HepG2 (cell line): ENCODE results near the gene NAA15. TPM values are rescaled to one million over a fixed set of nuclear protein-coding genes. Genes with fewer than 3 reads are reported as not detected.
A peak's percentile ranks its signal among the peaks of the same experiment; 100 is the strongest.

Experiments used
- ATAC-seq: fragments of 200-7000 bp; cut with Tn5 transposase; 3 replicates; pipeline ENCODE4 v1.9.1; 2020; ENCODE audit warnings: mild to moderate bottlenecking, moderate library complexity
- BruUV-seq: library from RNA; stranded (reverse); fragments of 400-500 nt; replicated peaks from 2 replicates; lab custom pipeline; 2021; lab: Mats Ljungman, UMichigan
- CTCF ChIA-PET: fragments of 300-600 bp; formaldehyde crosslinking; extraction: SDS; loops from one replicate; lab custom pipeline; 2021; ENCODE audit warnings: low total read pairs, inconsistent platforms, low intra/inter-chr PET ratio; lab: Yijun Ruan, JAX
- POLR2A ChIA-PET: fragments of 350-600 bp; sonication (Branson Sonifier 250); formaldehyde crosslinking; loops from one replicate; lab custom pipeline; 2020; ENCODE audit warnings: antibody characterized with exemption, inconsistent platforms; lab: Yijun Ruan, JAX
- DNase-seq: peaks from one replicate; pipeline ENCODE4 v3.0.0-alpha.2; 2015; ENCODE audit warnings: low spot score
- FAIRE-seq: peaks from 3 replicates; lab custom pipeline; 2011; peaks lifted over from hg19 to GRCh38; lab: Jason Lieb, UNC
- H2AFZ ChIP-seq: one replicate; pipeline ENCODE4 v1.6.1; 2011; ENCODE audit warnings: low read length, inconsistent platforms
- H3K27ac ChIP-seq: fragments of 300-600 bp; 3 replicates; pipeline ENCODE4 v1.8.0; 2011; ENCODE audit warnings: mixed run types, mild to moderate bottlenecking, mixed read lengths, low read length, inconsistent platforms; ENCODE audit not compliant: insufficient read depth; ENCODE audit errors: extremely low read length
- H3K27me3 ChIP-seq, 2 experiments: fragments of 200-600 bp in 1 of 2; 2 replicates in 1 of 2; 3 replicates in 1 of 2; pipeline versions ENCODE4 v1.6.0 to v1.8.0; 2011; ENCODE audit warnings: low read length in 2 of 2, mild to moderate bottlenecking in 2 of 2, moderate library complexity in 2 of 2, inconsistent platforms in 1 of 2; ENCODE audit not compliant: insufficient read depth in 2 of 2, control insufficient read depth in 1 of 2
- H3K36me3 ChIP-seq, 2 experiments: fragments of 200-600 bp in 1 of 2; replicated peaks in 1 of 2; 2 replicates in 1 of 2; 3 replicates in 1 of 2; pipeline versions ENCODE4 v1.5.1 to v1.8.0; 2011; ENCODE audit warnings: low read length in 2 of 2, inconsistent platforms in 1 of 2; ENCODE audit not compliant: insufficient read depth in 2 of 2, control insufficient read depth in 1 of 2
- H3K4me1 ChIP-seq: 2 replicates; pipeline ENCODE4 v1.5.1; 2012; ENCODE audit warnings: low read length, inconsistent platforms; ENCODE audit not compliant: insufficient read depth
- H3K4me2 ChIP-seq: 2 replicates; pipeline ENCODE4 v1.6.0; 2011; ENCODE audit warnings: low read depth, low read length, inconsistent platforms
- H3K4me3 ChIP-seq, 3 experiments: fragments of 200-600 bp in 1 of 3; sonication (generic), shearing (Covaris generic) in 1 of 3; replicated peaks in 1 of 3; 2 replicates each; pipeline ENCODE4 v1.5.1; 2011 to 2016; ENCODE audit warnings: low read length in 3 of 3, inconsistent platforms in 2 of 3, low read depth in 2 of 3, mild to moderate bottlenecking in 2 of 3, control low read depth in 1 of 3, mixed read lengths in 1 of 3; ENCODE audit not compliant: insufficient read depth in 1 of 3
- H3K79me2 ChIP-seq: one replicate; pipeline ENCODE4 v1.6.1; 2011; ENCODE audit warnings: low read length, inconsistent platforms; ENCODE audit not compliant: insufficient read depth
- H3K9ac ChIP-seq: 2 replicates; pipeline ENCODE4 v1.6.0; 2011; ENCODE audit warnings: mild to moderate bottlenecking, low read depth, low read length, inconsistent platforms; ENCODE audit not compliant: insufficient read depth
- H3K9me3 ChIP-seq: 2 replicates; pipeline ENCODE4 v1.5.1; 2012; ENCODE audit warnings: mild to moderate bottlenecking, low read length
- H4K20me1 ChIP-seq: 2 replicates; pipeline ENCODE4 v1.6.0; 2011; ENCODE audit warnings: inconsistent platforms, mild to moderate bottlenecking, low read length, moderate library complexity; ENCODE audit not compliant: insufficient read depth
- ARID2 ChIP-seq: sonication (generic); formaldehyde crosslinking; IDR thresholded peaks from 2 replicates; pipeline ENCODE4 v1.8.1; 2022; ENCODE audit warnings: mild to moderate bottlenecking, missing genetic modification reagents, borderline replicate concordance
- BRCA1 ChIP-seq: sonication (generic); formaldehyde crosslinking; IDR thresholded peaks from 2 replicates; pipeline ENCODE4 v1.4.0; 2020; ENCODE audit warnings: missing genetic modification reagents
- FOXC1 ChIP-seq: sonication (generic); formaldehyde crosslinking; IDR thresholded peaks from 2 replicates; pipeline ENCODE4 v1.8.0; 2022; ENCODE audit warnings: mild to moderate bottlenecking, missing genetic modification reagents, borderline replicate concordance
- GATA4 ChIP-seq: sonication (generic); IDR thresholded peaks from 2 replicates; pipeline ENCODE4 v1.6.1; 2016; ENCODE audit warnings: antibody characterized with exemption, low read depth, borderline replicate concordance
- KAT8 ChIP-seq: IDR thresholded peaks from 2 replicates; pipeline ENCODE4 v1.6.1; 2016; ENCODE audit warnings: missing genetic modification reagents, missing compliant biosample characterization
- KLF9 ChIP-seq: IDR thresholded peaks from 2 replicates; pipeline ENCODE4 v1.6.1; 2016; ENCODE audit warnings: low read depth
- SMYD3 ChIP-seq: sonication (generic); formaldehyde crosslinking; IDR thresholded peaks from 2 replicates; pipeline ENCODE4 v1.8.1; 2023; ENCODE audit warnings: mild to moderate bottlenecking, missing genetic modification reagents
- TGIF2 ChIP-seq: IDR thresholded peaks from 2 replicates; pipeline ENCODE4 v1.6.1; 2016; ENCODE audit warnings: control low read depth, missing compliant biosample characterization
- WGBS: methylation state at CpG from one replicate; pipeline ENCODE4 v1.1.6; 2017; ENCODE audit warnings: low lambda C conversion rate; 5-methylcytosine and 5-hydroxymethylcytosine counted together
- in situ Hi-C: cut with HindIII; loops from 2 replicates; pipeline ENCODE4 v1.10.0; 2017; ENCODE audit warnings: low pct_unique_long_range_greater_than_20kb; ENCODE audit not compliant: extremely low pct_ligation_motif_present
- intact Hi-C: fragments of 100-400 bp; cut with micrococcal nuclease; formaldehyde crosslinking; loops from one replicate; pipeline ENCODE4 v1.10.0; 2022; ENCODE audit not compliant: unreplicated experiment
- polyA plus RNA-seq, 8 experiments: library from polyadenylated mRNA; depleted of rRNA in 3 of 8; stranded (reverse) in 7 of 8; unstranded in 1 of 8; fragments of >200 nt; fragmentation: Illumina TruSeq in 4 of 8; extraction: Trizol in 4 of 8; gene quantifications; 2 replicates each; pipeline versions ENCODE4 v1.2.1 to v1.2.3, GENCODE V29; 2011 to 2016; ENCODE audit warnings: low read depth in 4 of 8, missing spikeins in 1 of 8, mixed read lengths in 1 of 8; ENCODE audit not compliant: insufficient read depth in 1 of 8
- total RNA-seq, 5 experiments: library from RNA; depleted of rRNA; stranded (reverse); fragments of >200 nt; fragmentation: Illumina TruSeq; extraction: Trizol; gene quantifications; 2 replicates each; pipeline ENCODE4 v1.2.3, GENCODE V29; 2016; ENCODE audit warnings: low read depth in 1 of 5
- TF ChIP-seq, protein P1 (sequence below): sonication (generic); formaldehyde crosslinking; conservative IDR thresholded peaks from 2 replicates; pipeline ENCODE4 v1.4.0; 2020; ENCODE audit warnings: missing genetic modification reagents
- TF ChIP-seq, protein P2 (sequence below): sonication (generic); formaldehyde crosslinking; IDR thresholded peaks from 2 replicates; pipeline ENCODE4 v1.4.0; 2020; ENCODE audit warnings: missing genetic modification reagents
- TF ChIP-seq, protein P3 (sequence below): sonication (generic); formaldehyde crosslinking; IDR thresholded peaks from 2 replicates; pipeline ENCODE4 v1.5.0; 2020; ENCODE audit warnings: missing genetic modification reagents
- TF ChIP-seq, protein P4 (sequence below): sonication (generic); formaldehyde crosslinking; IDR thresholded peaks from 2 replicates; pipeline ENCODE4 v1.5.1; 2020; ENCODE audit warnings: missing genetic modification reagents, mild to moderate bottlenecking, borderline replicate concordance

NAA15 gene
- total and polyA plus RNA-seq, 2 of the 13 experiments (the other 11 are each of a cell fraction or from before 2014, with no cell fraction given), result 6.2 to 50.2 TPM

DNA sequence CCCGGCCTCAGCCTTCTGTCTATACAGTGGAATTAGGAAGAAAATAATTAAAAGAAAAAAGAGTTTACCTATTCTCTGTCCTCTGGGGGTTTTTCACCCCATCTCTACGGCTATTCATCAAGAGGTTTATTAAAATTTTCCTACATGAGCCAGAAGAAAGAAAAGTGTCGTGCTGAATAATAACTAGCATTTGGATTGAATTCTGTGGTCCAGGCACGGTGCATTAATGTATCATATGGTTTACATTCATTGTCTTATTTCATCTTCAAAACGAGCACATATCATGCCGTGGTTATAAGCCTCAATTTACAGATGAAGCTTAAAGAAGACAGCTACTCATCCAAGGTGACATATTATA is 5.4 kb upstream of the NAA15 start:
- POLR2A ChIA-PET, result interaction anchor here (0.6 to 3.4 kb wide), 14 partner anchors 12 to 280 kb away, joined by 3 to 22 read pairs (median 4); partner anchors contain the start of genes ELF2, MGARP and NOCT
- Histone ChIP-seq H3K27me3 (no peaks in the 10 kb centered on the region; a peak in 1 of 5 replicates), H4K20me1 (no peaks in the 10 kb centered on the region), H3K27ac (peak overlapping the region; percentile 92), H3K36me3 (peaks cover 0 to 13% of the 10 kb centered on the region in 2 experiments; a peak in 3 of 5 replicates), H3K79me2 (peaks cover 29% of the 10 kb centered on the region), H2AFZ (peak overlapping the region; percentile 44), H3K4me3 (peak overlapping the region in 2 of 3 experiments; percentile 86 to 93; a peak in 5 of 6 replicates), H3K9ac (peak overlapping the region; percentile 96), H3K4me2 (peak overlapping the region; percentile 67), H3K9me3 (no peaks in the 10 kb centered on the region), H3K4me1 (peaks cover 54% of the 10 kb centered on the region)
- ATAC-seq (no peak), DNase-seq (no peak), FAIRE-seq (no peak)
- in situ Hi-C loops, result loop anchor here (5.0 kb wide), 2 partner anchors 64 to 114 kb away; no protein-coding TSS in a partner anchor
- BruUV-seq, result no TSS peak
- CTCF ChIA-PET, result interaction anchor here (0.7 to 1.5 kb wide), 5 partner anchors 15 to 265 kb away, joined by 3 to 9 read pairs (median 4); no protein-coding TSS in a partner anchor
- WGBS, result 16% methylated on average over 6 of the region's 6 CpGs
- intact Hi-C loops, result loop anchor here (1.0 to 5.0 kb wide), 3 partner anchors 25 to 264 kb away; no protein-coding TSS in a partner anchor
- TF ChIP-seq TGIF2 (CRISPR knock-in tag), result 0 out of 2 replicates have a peak, but pooled peaks have one; percentile 2
- no peak for TF ChIP-seq GATA4
- TF ChIP-seq FOXC1 (CRISPR knock-in tag), result no peak
- no peak for TF ChIP-seq KAT8 (CRISPR knock-in tag)
- TF ChIP-seq BRCA1, result 0 out of 2 replicates have a peak, but pooled peaks have one; percentile 8
- TF ChIP-seq, protein P1, sequence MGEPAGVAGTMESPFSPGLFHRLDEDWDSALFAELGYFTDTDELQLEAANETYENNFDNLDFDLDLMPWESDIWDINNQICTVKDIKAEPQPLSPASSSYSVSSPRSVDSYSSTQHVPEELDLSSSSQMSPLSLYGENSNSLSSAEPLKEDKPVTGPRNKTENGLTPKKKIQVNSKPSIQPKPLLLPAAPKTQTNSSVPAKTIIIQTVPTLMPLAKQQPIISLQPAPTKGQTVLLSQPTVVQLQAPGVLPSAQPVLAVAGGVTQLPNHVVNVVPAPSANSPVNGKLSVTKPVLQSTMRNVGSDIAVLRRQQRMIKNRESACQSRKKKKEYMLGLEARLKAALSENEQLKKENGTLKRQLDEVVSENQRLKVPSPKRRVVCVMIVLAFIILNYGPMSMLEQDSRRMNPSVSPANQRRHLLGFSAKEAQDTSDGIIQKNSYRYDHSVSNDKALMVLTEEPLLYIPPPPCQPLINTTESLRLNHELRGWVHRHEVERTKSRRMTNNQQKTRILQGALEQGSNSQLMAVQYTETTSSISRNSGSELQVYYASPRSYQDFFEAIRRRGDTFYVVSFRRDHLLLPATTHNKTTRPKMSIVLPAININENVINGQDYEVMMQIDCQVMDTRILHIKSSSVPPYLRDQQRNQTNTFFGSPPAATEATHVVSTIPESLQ (CRISPR knock-in tag), result no peak
- TF ChIP-seq, protein P2, sequence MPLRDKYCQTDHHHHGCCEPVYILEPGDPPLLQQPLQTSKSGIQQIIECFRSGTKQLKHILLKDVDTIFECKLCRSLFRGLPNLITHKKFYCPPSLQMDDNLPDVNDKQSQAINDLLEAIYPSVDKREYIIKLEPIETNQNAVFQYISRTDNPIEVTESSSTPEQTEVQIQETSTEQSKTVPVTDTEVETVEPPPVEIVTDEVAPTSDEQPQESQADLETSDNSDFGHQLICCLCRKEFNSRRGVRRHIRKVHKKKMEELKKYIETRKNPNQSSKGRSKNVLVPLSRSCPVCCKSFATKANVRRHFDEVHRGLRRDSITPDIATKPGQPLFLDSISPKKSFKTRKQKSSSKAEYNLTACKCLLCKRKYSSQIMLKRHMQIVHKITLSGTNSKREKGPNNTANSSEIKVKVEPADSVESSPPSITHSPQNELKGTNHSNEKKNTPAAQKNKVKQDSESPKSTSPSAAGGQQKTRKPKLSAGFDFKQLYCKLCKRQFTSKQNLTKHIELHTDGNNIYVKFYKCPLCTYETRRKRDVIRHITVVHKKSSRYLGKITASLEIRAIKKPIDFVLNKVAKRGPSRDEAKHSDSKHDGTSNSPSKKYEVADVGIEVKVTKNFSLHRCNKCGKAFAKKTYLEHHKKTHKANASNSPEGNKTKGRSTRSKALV, result peak; percentile 5; the same call in 1 of the 2 replicates
- TF ChIP-seq, protein P3, sequence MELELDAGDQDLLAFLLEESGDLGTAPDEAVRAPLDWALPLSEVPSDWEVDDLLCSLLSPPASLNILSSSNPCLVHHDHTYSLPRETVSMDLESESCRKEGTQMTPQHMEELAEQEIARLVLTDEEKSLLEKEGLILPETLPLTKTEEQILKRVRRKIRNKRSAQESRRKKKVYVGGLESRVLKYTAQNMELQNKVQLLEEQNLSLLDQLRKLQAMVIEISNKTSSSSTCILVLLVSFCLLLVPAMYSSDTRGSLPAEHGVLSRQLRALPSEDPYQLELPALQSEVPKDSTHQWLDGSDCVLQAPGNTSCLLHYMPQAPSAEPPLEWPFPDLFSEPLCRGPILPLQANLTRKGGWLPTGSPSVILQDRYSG (CRISPR knock-in tag), result 0 out of 2 replicates have a peak, but pooled peaks have one; percentile 9
- TF ChIP-seq, protein P4, sequence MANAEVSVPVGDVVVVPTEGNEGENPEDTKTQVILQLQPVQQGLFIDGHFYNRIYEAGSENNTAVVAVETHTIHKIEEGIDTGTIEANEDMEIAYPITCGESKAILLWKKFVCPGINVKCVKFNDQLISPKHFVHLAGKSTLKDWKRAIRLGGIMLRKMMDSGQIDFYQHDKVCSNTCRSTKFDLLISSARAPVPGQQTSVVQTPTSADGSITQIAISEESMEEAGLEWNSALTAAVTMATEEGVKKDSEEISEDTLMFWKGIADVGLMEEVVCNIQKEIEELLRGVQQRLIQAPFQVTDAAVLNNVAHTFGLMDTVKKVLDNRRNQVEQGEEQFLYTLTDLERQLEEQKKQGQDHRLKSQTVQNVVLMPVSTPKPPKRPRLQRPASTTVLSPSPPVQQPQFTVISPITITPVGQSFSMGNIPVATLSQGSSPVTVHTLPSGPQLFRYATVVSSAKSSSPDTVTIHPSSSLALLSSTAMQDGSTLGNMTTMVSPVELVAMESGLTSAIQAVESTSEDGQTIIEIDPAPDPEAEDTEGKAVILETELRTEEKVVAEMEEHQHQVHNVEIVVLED (CRISPR knock-in tag), result 0 out of 2 replicates have a peak, but pooled peaks have one; percentile 8
- 0 out of 2 replicates have a peak, but pooled peaks have one; percentile 2 for TF ChIP-seq KLF9
- TF ChIP-seq ARID2 (CRISPR knock-in tag), result 0 out of 2 replicates have a peak, but pooled peaks have one; percentile 45
- peak; percentile 17; the same call in 1 of the 2 replicates for TF ChIP-seq SMYD3 (CRISPR knock-in tag)
